SKM-1 (cell line): ENCODE data around the gene CSRP2.

Source experiments
- DNase-seq: peaks from one replicate; lab custom pipeline; 2025; ENCODE audit not compliant: unreplicated experiment; lab: John Stamatoyannopoulos, UW

Gene CSRP2

DNA sequence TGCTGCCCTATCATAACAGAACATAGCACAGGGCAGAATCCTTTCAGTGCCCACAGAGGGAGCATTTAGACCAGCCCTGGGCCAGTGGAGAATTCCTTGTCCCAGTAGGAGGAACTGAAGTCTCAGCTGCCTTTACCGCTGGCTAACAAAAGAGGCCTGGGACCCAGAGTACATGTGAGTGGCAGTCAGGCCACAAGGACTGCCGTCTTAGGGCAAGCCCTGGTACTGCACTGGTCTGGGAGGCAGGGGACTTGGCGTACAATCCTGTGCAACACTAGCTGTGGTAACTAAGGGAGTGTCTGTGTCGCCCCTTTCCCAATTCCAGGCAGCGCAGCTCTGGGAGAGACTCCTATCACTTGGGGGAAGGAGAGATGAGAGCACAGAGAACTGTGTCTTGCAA is 17.0 kb upstream of the CSRP2 start:
- DNase-seq = no peak

DNA sequence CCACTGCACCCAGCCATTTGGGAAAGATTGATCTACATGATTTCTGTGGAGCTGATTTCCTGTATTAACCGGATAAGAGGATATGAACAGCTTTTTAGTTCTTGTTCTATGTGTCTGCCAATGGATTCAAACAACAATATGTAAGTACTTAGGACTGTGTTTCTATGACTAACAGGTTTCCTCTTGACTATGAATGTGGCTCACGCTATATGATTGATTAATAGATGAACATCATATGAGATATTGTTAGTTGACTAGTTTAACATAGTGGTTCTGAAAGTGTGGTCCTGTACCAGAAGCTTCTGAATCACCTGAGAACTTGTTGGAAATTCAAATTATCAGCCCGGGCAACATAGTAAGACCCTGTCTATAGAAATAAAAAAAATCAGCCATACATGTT is 12.8 kb upstream of the CSRP2 start:
- no peak for DNase-seq

DNA sequence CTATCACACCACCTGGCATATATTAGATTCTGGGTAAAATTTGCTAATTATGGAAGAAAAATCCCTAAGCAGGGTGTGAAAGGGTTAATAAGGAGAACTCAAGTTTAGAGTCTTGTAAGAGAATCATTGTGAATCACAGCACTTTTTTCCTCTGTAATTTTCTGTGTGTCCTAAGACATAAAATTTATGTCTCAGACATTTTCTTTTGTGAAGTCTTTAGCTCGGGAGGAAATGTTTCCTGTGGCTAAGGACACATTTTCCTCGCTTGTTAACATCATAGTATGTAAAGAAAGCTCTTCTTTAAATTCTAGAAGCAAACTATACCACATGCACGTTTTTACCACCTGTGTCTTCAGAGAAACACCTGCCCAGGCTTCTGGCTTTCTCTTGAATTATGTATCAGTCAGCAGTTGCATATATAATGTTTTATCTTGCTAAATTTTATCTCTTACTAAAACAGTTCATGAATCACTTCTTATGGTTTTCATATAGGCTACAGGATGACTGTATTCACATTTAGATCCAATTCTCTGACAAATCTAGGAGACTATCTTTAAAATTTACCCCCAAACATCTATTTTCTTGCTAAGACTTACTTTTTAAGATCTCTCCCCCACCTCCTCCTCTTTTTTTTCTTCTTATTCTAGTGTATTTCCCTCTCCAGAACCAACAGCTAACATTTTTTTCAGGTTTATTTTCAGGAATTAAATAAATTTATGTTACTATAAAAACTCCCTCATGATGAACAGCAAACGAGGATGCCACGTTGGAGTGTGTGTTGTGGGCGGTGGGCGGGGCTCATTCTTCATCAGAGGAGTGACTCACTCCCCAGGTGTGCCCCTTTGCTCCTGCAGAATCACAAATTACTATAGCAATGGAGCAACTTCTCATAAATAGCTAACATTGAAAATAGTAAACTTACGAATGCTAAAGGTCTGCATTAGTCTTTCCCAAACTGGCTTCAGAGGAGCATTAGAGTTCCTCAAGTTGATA is 11.6 kb upstream of the CSRP2 start:
- no peak for DNase-seq

DNA sequence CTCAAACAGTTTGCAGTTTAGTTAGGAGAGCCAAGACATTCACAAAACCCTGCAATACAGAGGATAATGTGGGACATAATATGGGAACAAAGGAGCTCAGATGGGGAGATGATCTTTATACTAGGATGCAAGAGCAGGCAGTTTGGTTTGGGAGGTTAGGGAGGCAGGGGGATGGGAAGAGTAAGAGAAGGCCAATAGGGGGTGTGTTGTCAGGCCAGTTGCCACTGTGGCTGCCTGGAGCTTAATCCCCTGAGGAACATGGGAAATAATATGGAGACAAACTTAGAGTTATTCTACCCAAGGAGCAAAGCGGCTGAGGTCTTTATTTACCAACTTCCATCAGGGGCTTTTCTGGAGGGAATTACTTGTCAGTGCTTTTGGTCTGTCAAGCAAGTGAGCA is 10.0 kb upstream of the CSRP2 start:
- DNase-seq = no peak

DNA sequence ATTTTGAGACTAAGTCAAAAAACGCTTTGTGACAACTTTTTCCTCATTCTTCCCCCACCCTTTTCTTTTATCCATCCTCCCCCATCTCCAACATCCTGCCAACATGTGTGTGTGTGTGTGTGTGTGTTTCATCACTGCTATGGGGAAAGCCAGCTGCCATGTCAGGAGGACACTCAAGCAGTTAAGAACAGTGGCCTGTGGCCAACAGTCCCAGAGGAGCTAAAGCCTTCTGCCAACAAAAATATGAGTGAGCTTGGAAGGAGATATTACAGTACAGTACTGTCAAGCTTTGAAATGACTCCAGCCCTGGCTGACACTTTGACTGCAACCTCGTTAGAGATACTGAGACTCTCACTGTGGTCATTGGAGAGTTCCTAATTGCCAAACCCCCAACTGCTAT is 5.0 kb upstream of the CSRP2 start:
- no peak for DNase-seq

DNA sequence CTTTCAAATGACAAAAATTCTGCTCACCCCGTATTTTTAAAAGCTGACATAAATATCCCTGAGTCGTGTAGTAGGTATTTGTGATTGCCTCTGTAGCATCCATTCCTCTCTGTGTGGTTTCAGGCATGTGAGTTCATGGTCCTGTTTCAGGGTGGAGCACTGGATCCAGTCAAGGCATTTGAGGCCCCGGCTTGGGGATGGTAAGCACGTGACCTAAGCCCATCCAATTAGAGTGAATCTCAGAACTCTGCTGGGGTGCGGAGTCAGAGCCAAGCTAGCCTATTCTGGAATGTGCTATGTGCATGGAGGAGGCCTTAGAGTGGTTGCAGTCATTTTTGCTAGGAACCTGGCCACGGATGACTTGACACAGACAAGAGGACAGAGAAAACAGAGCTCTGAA is 4.3 kb upstream of the CSRP2 start:
- no peak for DNase-seq

DNA sequence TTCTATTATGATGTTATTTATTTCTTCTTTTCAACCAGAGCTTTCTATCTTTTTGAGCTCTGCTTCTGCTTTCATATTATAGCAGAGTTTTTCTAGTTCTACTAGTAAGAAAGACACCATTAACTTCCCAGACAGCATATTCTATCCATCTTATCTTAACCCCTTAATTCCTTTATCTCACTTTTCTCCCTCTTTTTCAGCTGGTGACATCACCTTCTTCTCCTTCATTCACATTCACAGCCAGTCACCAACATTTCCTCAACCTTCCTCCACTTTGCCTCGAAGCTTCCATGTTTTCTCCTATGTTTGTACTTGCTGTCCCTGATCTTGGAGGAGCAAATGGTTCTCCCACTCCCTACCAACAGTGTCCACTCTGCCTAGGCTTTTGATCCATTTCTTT is 3.5 kb upstream of the CSRP2 start:
- DNase-seq = no peak

DNA sequence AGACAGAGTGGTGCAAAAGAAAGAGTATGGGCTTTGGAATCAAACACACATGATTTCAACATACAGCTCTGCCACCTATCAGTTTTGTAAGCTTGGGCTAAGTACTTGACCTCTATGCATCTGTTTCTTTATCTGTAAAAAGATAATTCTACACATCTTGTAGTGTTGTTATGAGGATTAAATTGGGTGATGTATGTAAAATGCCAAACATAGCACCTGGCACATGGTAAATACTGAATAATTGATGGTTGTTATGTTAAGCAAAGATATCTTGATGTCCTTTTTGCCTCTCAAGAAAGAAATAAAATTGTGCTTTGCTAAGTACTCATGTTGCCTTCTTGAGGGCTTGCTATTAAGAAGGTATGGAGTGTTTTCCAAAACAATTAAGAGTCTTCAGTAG is 2.3 kb upstream of the CSRP2 start:
- DNase-seq = no peak

DNA sequence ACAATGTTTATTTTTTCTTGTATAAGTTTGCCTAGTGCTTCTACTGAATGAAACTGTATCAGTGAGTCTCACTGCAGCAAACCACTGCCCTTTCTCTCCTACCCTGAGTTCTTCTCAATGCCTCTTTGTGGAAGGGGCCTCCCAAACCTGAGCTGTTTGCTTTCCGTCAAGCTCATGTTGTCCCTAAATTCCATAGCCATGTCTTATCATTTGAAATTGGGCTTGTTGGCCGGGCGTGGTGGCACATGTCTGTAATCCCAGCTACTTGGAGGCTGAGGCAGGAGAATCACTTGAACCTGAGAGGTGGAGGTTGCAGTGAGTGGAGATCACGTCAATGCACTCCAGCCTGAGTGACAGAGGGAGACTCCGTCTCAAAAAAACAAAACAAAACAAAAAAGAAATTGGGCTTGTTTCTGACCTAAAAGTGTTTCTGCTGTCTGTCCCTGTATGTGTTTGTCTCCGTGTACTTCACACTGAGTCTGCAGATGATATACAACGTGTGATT is 1.8 kb upstream of the CSRP2 start:
- no peak for DNase-seq

DNA sequence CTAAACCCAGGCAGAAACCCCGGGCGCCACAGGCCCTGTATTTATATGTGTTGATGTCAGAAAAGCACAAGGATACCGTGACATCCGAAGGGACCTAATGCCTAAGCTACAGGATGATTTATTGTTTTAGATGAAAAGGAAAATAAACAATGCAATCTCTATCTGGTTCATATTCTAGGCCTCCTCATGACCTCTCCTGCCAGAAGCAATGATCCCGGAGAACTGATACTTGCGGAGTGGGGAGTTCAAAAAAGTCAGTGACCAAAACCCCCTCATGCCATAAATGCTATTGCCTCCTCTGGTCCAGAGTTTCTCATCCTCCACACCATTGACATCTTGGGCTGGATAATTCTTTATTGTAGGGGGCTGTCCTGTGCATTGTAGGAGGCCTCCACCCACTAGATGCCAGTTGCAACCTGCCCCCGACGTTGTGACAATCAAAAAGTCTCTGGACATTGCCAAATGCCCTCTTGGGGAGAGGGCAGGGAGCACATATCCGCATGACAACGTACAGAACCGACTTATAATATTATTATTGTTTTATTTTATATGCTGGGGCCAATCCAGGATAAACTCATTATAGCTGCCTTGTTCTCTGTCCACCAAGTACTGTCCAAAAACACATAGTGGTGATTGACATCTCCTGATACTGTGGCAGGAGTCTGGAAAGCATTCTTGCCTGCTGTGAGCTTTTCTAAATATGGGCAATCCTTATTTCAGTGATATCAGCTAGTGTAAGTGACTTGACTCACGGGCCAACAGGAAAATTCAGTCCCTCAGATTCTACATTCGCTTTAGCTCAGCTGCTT is 1.1 kb upstream of the CSRP2 start:
- DNase-seq = no peak

DNA sequence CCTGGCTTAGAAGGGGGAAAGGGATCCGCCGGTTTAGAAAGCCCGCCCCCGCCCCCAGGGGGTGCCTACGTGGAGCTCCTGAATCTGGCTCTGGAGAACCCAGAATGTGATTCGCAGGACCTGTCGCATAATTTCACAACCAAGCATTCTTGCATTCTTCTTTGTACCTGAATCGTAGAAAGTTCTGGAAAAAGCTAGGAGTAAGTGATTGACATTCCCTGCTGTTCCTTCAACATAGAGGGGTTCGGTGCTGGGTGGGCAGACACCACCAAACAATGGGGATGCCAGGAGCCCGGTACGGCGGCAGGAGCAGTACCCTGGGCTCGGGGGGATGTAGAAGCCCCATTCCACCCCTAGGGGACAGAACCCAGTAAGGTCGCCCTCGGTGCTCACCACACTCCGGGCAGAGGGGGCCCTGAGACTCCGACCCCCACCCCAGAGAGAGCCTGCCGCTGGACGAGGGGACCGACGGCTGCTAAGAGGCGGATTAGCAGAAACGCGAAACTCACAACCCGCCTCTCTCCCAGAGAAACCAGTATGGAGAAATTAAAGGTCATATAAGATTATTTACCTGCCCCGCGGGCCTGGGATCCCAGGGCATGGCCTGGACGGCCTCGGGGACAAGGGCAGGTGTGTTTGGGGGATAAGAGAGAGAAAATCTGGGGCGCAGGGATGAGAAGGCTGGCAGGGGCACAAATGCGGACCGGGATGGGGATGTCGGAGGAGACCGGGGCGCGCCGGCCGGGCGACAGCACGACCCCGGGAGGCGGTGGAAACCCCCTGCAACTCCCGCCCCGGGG is 520 bp downstream of the CSRP2 start:
- no peak for DNase-seq

DNA sequence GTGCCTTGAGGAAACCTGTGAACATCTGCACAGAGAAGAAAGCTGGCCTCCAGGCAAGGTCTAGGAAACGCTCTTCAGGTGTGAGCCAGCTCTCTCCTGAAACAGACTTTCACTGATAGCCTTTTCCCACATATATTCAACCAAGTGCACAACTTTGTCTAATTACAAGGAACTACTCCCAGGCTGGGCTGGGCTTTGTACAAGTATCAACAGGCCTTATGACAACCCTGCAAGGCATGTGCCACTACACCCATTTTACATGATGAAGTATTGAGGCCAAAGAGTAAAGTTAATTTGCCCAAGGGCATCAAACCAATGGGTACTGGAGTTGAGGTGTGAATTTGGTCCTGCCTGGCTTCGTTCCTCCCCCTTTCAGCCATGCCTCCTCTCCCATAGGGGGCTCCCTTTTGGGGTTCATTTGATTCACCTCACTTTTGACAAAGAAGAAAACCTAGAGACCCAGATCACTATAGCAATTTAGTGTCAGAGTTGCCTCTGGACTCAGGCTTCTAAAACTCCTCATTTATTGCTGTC is 2.1 kb downstream of the CSRP2 start:
- DNase-seq = no peak

DNA sequence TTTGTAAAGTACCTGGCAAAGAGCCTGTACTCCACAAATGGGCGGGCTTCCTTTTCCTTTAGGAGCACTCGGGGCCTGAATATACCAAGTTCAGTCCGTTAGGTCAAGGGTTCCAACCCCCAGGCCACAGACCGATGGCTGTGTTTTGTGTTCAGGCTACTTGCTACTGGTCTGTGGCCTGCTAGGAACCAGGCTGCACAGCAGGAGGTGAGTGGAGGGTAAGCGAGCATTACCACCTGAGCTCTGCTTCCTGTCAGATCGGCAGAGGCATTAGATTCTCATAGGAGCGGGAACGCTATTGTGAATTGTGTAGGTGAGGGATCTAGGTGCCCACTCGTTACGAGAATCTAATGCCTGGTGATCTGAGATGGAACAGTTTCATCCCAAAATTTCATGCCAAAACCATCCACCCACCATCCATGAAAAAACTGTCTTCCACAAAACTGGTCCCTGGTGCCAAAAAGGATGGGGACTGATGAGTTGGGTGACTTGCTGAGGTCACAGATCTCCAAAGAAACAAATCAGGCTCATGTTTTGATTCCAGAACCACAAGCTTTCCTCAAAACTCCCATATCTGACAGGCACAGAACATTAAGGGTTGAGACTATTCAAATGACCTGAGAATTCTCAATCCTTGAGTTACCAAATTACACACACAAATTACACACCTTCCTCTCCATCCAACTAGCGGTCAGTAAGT is 4.2 kb downstream of the CSRP2 start:
- DNase-seq = no peak

DNA sequence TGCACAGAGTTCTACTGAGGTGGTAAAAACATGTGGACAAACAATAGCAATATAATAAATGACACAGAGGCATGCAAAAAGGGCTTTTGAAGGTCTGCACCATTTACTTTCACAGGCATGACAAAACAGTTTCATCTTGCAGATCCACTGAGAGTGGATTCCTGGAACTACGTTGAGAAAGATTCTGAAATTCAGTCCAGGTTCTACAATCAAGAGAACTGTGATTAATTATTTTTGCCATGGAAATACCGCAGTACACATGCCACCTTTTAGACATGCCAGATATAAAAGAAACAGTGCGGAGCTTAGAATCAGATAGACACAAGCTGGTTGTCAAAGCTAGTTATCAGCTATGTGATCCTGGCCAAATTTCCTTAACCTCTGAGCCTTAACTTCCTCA is 4.8 kb downstream of the CSRP2 start:
- no peak for DNase-seq

DNA sequence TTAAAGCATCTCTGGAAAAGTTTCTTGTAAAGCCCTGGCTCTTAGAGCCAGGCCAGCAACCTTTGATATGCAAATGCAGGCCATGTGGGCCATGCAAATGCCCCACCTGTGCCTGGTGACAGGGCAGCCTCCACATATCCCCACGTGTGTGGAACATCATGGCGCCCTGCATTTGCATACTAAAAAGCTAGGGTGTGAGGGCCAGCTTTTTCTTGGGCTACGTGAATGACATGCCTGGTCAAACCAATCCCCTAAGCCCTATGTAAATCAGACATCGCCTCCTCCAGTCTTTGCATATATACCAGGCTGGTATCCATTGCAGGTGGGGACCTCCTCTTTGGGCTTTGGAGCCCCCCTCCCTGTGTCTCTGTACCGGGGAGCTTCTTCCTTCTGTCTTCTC is 6.4 kb downstream of the CSRP2 start:
- DNase-seq = no peak

DNA sequence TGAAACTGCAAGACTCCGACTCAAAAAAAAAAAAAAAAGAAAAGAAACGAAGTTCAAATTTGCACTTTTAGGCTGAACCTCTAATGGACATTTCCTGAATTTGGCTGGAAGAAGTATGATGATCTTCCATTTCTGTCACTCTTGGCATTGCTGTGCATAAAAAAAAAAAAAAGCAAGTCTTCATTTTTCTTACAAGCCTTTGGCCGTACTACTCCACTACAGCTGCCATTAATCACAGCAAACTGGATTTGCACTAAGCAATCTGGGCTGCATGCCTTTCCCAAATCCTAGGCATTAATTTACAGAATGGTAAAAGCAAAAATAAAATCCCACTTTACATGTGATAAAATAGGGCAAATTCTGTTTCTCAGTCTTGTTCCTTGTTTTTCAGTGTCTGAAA is 7.1 kb downstream of the CSRP2 start:
- no peak for DNase-seq

DNA sequence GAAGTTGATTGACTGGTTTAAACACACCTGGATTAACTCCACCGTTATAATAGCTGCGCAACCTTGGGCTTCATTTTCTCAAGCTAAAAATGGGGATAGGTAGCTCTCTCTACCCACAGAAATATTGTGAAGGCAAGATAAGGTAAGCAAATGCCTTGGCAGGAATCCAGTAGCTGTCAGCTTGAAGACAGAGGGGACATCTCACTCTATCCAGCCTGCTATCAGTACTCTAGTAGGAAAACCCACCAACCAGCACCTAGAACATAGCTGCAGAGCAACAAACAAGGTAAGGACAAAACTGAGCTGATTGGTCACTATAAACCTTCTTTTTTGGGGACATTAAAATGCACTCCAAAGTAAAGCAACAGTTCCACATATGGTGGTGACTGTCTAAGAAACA is 7.7 kb downstream of the CSRP2 start:
- DNase-seq = no peak

DNA sequence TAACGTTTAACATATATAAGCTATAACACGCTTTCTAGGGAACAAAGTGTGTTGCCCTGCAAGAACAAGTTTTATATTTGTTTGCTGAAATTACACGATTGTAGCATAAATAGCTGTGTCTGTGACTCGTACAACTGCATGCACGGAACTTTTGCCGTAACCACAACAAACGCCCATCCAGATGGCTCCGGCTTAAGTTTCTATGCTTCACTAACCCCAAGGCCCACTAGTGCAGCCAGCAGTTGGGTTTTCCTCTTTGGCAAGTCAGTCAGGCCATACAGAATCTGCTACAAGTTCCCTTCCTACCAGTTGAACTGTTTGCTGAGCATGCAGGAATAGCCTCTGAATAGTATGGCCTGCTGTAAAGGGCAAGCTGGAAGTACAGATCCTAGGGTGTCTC is 12.1 kb downstream of the CSRP2 start:
- no peak for DNase-seq

DNA sequence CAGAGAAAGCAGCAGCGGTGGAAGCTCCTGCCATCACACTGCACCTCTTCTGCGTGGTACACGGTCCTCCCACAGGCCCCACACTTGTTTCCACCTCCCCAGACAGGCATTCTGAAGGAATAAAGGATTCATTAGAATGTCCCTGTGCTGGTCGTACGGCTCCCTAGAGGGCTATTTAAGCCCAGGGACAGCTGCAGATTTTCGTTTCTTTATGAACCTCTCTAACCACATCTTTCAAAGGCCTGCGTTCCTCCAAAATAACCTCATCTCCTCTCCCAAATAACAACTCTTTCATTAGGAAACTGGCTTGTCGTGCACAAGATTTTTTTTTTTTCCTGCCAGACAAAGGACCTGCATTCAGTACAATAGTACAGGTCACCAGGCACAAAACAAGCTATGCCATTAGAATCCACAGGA is 12.7 kb downstream of the CSRP2 start:
- no peak for DNase-seq

DNA sequence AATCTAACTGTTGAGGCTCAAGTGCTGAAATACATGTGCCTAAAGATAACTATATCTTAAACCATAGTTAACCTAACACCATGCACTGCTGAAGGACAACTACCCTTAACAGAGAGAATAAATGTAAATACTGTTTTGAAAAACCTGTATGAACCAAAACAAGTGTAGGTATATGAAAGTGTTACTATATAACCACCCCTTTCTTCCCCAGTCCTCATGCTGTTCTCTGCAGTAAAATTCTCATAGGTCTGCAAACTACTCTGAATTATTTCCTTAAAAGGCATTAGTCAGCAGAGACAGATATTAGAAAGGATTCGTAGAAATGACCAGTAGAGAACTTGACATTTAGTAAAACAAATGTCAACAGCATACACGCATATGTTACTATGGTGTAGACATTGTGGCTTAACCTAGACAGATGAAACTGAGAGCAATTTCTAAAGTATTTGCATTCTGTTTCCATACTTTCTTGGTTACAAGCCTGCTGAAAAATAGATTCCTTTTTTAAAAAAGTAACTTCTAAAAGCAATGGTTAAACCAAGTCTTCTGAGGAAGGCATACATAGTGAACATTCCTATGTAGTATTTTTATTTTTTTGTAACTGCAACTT is 13.9 kb downstream of the CSRP2 start:
- DNase-seq = no peak
